HG03097 (cell line): ENCODE data around the gene AIFM2.
"Not testable (repeated sequence)": the region's sequence is repeated elsewhere in the genome, so short reads cannot be mapped to it uniquely, and the experiment has no call there.

Experiments
- ATAC-seq: cut with Tn5 transposase; IDR thresholded peaks from one replicate; pipeline ENCODE4 v1.9.1; 2021; ENCODE audit not compliant: unreplicated experiment, low FRiP score

The AIFM2 gene

GRCh38 chr10:70096016-70096704 lies 36.5 kb downstream of the AIFM2 start:
- ATAC-seq = no peak

- ATAC-seq = no peak
Measured at GRCh38 chr10:70094250-70094649, 38.4 kb downstream of the AIFM2 start.

GRCh38 chr10:70093335-70093944 lies 39.2 kb downstream of the AIFM2 start:
- ATAC-seq = no peak

- no peak for ATAC-seq
Measured at GRCh38 chr10:70092389-70092718, 40.3 kb downstream of the AIFM2 start.

- no peak for ATAC-seq
Measured at GRCh38 chr10:70090951-70091350, 41.7 kb downstream of the AIFM2 start.

GRCh38 chr10:70090013-70090412 lies 42.6 kb downstream of the AIFM2 start:
- ATAC-seq = no peak

- no peak for ATAC-seq
Measured at GRCh38 chr10:70088308-70088698, 44.3 kb downstream of the AIFM2 start.

- no peak for ATAC-seq
Measured at GRCh38 chr10:70087616-70088307, 44.9 kb downstream of the AIFM2 start.

GRCh38 chr10:70085975-70086613 lies 46.5 kb downstream of the AIFM2 start:
- no peak for ATAC-seq

GRCh38 chr10:70084189-70084588 lies 48.4 kb downstream of the AIFM2 start:
- ATAC-seq = no peak

GRCh38 chr10:70080789-70081188 lies 51.8 kb downstream of the AIFM2 start:
- not testable (repeated sequence) for ATAC-seq

- no peak for ATAC-seq
Measured at GRCh38 chr10:70078937-70079336, 53.7 kb downstream of the AIFM2 start.

GRCh38 chr10:70078329-70078728 lies 54.3 kb downstream of the AIFM2 start:
- ATAC-seq = no peak

GRCh38 chr10:70074971-70075370 lies 57.7 kb downstream of the AIFM2 start:
- no peak for ATAC-seq

GRCh38 chr10:70074165-70074564 lies 58.5 kb downstream of the AIFM2 start:
- no peak for ATAC-seq

GRCh38 chr10:70070834-70071233 lies 61.8 kb downstream of the AIFM2 start:
- no peak for ATAC-seq

GRCh38 chr10:70069346-70069745 lies 63.3 kb downstream of the AIFM2 start:
- no peak for ATAC-seq

GRCh38 chr10:70068925-70069324 lies 63.7 kb downstream of the AIFM2 start:
- no peak for ATAC-seq

GRCh38 chr10:70067586-70067985 lies 65.0 kb downstream of the AIFM2 start:
- no peak for ATAC-seq

- ATAC-seq = no peak
Measured at GRCh38 chr10:70066190-70066589, 66.4 kb downstream of the AIFM2 start.

GRCh38 chr10:70064486-70064885 lies 68.1 kb downstream of the AIFM2 start:
- no peak for ATAC-seq
